NCI-H510A (cell line): Measurements from ENCODE around the gene KIAA1671.

Experiments used
- DNase-seq: peaks from one replicate; lab custom pipeline; 2025; lab: John Stamatoyannopoulos, UW

The KIAA1671 gene

GRCh38 chr22:25014896-25015755, 62.6 kb downstream of the KIAA1671 start:
- no peak for DNase-seq

- DNase-seq = no peak
These were observed 63.8 kb downstream of the KIAA1671 start for GRCh38 chr22:25016311-25016710.

- no peak for DNase-seq
These were observed 65.5 kb downstream of the KIAA1671 start for GRCh38 chr22:25018009-25018408.

GRCh38 chr22:25019427-25020184, 67.1 kb downstream of the KIAA1671 start:
- no peak for DNase-seq

- no peak for DNase-seq
These were observed 68.9 kb downstream of the KIAA1671 start for GRCh38 chr22:25021409-25021808.

- no peak for DNase-seq
These were observed 69.6 kb downstream of the KIAA1671 start for GRCh38 chr22:25021976-25022711.

GRCh38 chr22:25023879-25024278, 71.4 kb downstream of the KIAA1671 start:
- no peak for DNase-seq

GRCh38 chr22:25024895-25025294, 72.4 kb downstream of the KIAA1671 start:
- DNase-seq = no peak

GRCh38 chr22:25025491-25026400, 73.2 kb downstream of the KIAA1671 start:
- DNase-seq = no peak

- no peak for DNase-seq
These were observed 74.8 kb downstream of the KIAA1671 start for GRCh38 chr22:25027043-25027906.

- DNase-seq = no peak
These were observed 75.7 kb downstream of the KIAA1671 start for GRCh38 chr22:25027959-25028840.

- DNase-seq = no peak
These were observed 76.3 kb downstream of the KIAA1671 start for GRCh38 chr22:25028841-25029141.

- DNase-seq = no peak
These were observed 76.7 kb downstream of the KIAA1671 start for GRCh38 chr22:25029181-25029580.

- no peak for DNase-seq
These were observed 78.1 kb downstream of the KIAA1671 start for GRCh38 chr22:25030636-25031035.

- no peak for DNase-seq
These were observed 79.5 kb downstream of the KIAA1671 start for GRCh38 chr22:25032066-25032465.

- DNase-seq = no peak
These were observed 83.2 kb downstream of the KIAA1671 start for GRCh38 chr22:25035715-25036114.

- no peak for DNase-seq
These were observed 85.7 kb downstream of the KIAA1671 start for GRCh38 chr22:25038239-25038638.

GRCh38 chr22:25038771-25039170, 86.3 kb downstream of the KIAA1671 start:
- DNase-seq = no peak

- DNase-seq = no peak
These were observed 86.7 kb downstream of the KIAA1671 start for GRCh38 chr22:25039255-25039654.

- no peak for DNase-seq
These were observed 87.2 kb downstream of the KIAA1671 start for GRCh38 chr22:25039754-25040153.
